Calu3 (cell line): Measurements from ENCODE around the gene SCGB1D1. TPM values are rescaled to one million over a fixed set of nuclear protein-coding genes. Genes with fewer than 3 reads are reported as not detected.

Experiments
- BruUV-seq: library from RNA; stranded (reverse); fragments of 400-500 nt; replicated peaks from 2 replicates; lab custom pipeline; 2021; lab: Mats Ljungman, UMichigan
- CTCF ChIA-PET: fragments of 300-600 bp; sonication (Branson Sonifier 250); formaldehyde crosslinking; loops from one replicate; lab custom pipeline; 2022; ENCODE audit warnings: antibody characterized with exemption; lab: Charles Lee
- DNase-seq: peaks from one replicate; pipeline ENCODE4 v3.0.0; 2022
- H3K27ac Mint-ChIP-seq: one replicate; pipeline ENCODE4 v1.8.0; 2022; ENCODE audit warnings: mixed read lengths; ENCODE audit not compliant: unreplicated experiment
- H3K27me3 Mint-ChIP-seq: one replicate; pipeline ENCODE4 v1.8.0; 2022; ENCODE audit warnings: mixed read lengths; ENCODE audit not compliant: unreplicated experiment
- H3K36me3 Mint-ChIP-seq: one replicate; pipeline ENCODE4 v1.8.0; 2022; ENCODE audit warnings: mild to moderate bottlenecking, moderate library complexity, mixed read lengths; ENCODE audit not compliant: insufficient read depth, unreplicated experiment
- H3K4me1 Mint-ChIP-seq: one replicate; pipeline ENCODE4 v1.8.0; 2022; ENCODE audit warnings: mild to moderate bottlenecking, low read depth, mixed read lengths; ENCODE audit not compliant: unreplicated experiment
- H3K4me3 Mint-ChIP-seq: one replicate; pipeline ENCODE4 v1.8.0; 2022; ENCODE audit warnings: mild to moderate bottlenecking, low read depth, moderate library complexity, mixed read lengths; ENCODE audit not compliant: unreplicated experiment
- H3K9me3 Mint-ChIP-seq: one replicate; pipeline ENCODE4 v1.8.0; 2022; ENCODE audit warnings: low read depth, mixed read lengths; ENCODE audit not compliant: unreplicated experiment
- CTCF ChIP-seq: fragments of 200-600 bp; IDR thresholded peaks from one replicate; pipeline ENCODE4 v1.8.0; 2022; ENCODE audit warnings: antibody characterized with exemption; ENCODE audit not compliant: unreplicated experiment
- intact Hi-C: fragments of 100-400 bp; cut with micrococcal nuclease; formaldehyde crosslinking; loops from one replicate; pipeline ENCODE4 v1.10.0; 2022; ENCODE audit not compliant: unreplicated experiment
- total RNA-seq: library from RNA; stranded (reverse); gene quantifications from 2 replicates; pipeline ENCODE4 v1.2.3, GENCODE V29; 2022

SCGB1D1 gene
- total RNA-seq, 1 experiment from 2014 or later = not detected

DNA sequence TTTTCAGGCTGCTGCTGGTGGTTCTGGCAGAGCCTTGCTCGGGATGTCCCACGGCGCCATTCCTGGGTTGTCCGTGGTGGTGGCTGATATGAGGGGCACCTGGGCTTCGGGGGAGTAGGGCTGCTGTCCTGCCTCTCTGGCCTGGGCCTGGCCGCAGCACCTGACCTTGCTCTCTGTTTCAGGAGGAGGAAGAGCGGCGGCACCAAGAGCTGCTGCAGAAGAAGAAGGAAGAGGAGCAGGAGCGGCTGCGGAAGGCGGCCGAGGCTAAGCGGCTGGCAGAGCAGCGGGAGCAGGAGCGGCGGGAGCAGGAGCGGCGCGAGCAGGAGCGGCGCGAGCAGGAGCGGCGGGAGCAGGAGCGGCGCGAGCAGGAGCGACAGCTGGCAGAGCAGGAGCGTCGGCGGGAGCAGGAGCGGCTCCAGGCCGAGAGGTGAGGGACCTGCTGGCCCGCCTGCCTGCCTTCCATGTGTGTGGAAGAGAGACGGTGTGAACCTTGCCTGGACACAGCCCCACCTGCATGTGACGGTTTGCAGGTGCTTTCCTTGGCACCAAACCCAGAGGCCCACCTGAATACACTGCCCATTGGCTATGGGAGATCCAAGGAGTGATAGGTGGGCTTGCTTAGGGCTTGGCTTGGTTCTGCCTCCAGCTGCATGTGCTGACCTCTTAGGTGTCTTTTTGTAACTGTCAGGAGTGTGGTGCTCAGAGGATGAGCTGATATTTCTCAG lies 43.4 kb upstream of the SCGB1D1 start:
- CTCF ChIA-PET = no interaction called here
- H3K27me3 Mint-ChIP-seq = no peaks in the 10 kb centered on the region
- intact Hi-C loops = no loop called here
- BruUV-seq = no TSS peak
- no peaks in the 10 kb centered on the region for H3K9me3 Mint-ChIP-seq
- no peak for TF ChIP-seq CTCF
- H3K36me3 Mint-ChIP-seq = peaks cover 33% of the 10 kb centered on the region
- H3K27ac Mint-ChIP-seq = no peak overlapping the region
- DNase-seq = no peak
- no peaks in the 10 kb centered on the region for H3K4me1 Mint-ChIP-seq
- H3K4me3 Mint-ChIP-seq = no peak overlapping the region

GRCh38 chr11:62147545-62147944 lies 42.5 kb upstream of the SCGB1D1 start:
- no peaks in the 10 kb centered on the region for H3K4me1 Mint-ChIP-seq
- no peaks in the 10 kb centered on the region for H3K9me3 Mint-ChIP-seq
- intact Hi-C loops = no loop called here
- TF ChIP-seq CTCF = no peak
- no peak for DNase-seq
- H3K36me3 Mint-ChIP-seq = peaks cover 35% of the 10 kb centered on the region
- no peaks in the 10 kb centered on the region for H3K27me3 Mint-ChIP-seq
- no peak overlapping the region for H3K4me3 Mint-ChIP-seq
- no TSS peak for BruUV-seq
- no peak overlapping the region for H3K27ac Mint-ChIP-seq
- CTCF ChIA-PET = interaction anchor here (0.5 kb wide), 1 partner anchor 426 kb away, joined by 3 read pairs; the partner anchor contains the start of gene EEF1G

- intact Hi-C loops = no loop called here
- no peak overlapping the region for H3K27ac Mint-ChIP-seq
- CTCF ChIA-PET = interaction anchor here (0.6 kb wide), 1 partner anchor 425 kb away, joined by 3 read pairs; the partner anchor contains the start of gene EEF1G
- TF ChIP-seq CTCF = no peak
- no peaks in the 10 kb centered on the region for H3K9me3 Mint-ChIP-seq
- no TSS peak for BruUV-seq
- no peaks in the 10 kb centered on the region for H3K27me3 Mint-ChIP-seq
- no peak overlapping the region for H3K4me3 Mint-ChIP-seq
- H3K36me3 Mint-ChIP-seq = peaks cover 35% of the 10 kb centered on the region
- no peaks in the 10 kb centered on the region for H3K4me1 Mint-ChIP-seq
- DNase-seq = no peak
Measured at GRCh38 chr11:62148271-62148980, 41.6 kb upstream of the SCGB1D1 start.

DNA sequence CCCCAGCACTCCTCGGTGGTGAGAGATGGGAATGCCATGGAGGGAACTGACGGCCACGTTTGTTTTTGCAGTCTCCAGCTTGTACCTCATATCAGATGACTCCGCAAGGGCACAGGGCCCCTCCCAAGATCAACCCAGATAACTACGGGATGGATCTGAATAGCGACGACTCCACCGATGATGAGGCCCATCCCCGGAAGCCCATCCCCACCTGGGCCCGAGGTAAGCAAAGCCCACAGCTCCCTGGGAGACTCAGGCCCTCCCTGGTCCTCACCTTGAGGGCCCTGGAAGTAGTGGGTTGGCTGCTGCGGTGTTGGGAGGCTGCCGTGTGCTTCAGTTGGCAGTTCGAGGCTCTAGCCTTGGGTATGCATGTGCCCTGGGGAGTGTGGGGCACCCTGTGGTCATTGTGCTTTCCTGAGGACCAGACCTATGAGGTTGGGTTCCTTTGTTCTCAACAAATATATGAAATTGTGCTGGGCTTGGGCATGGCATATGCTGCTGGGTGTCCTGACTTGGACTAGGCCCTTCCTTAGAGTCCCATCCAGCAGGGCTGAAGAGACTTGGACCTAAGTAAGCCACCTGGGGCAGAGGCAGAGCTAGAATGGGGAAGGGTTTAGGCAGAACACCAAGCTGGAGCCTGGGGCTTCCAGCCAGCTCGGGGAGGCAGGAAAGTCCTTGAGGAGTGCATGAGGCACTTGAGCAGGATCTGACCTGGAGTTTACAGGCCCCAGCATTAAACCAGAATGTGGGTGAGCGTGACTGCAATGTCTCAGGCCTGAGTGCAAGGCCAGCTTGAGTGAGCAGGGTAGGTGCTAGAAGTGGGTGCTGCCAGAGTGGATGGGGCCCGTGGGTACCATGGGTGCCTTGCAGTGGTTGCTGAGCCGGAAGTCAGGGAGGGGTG lies 39.8 kb upstream of the SCGB1D1 start:
- Mint-ChIP-seq H3K36me3 (peaks cover 35% of the 10 kb centered on the region), H3K27ac (no peak overlapping the region), H3K4me3 (no peak overlapping the region), H3K27me3 (no peaks in the 10 kb centered on the region), H3K4me1 (no peaks in the 10 kb centered on the region), H3K9me3 (no peaks in the 10 kb centered on the region)
- no peak for TF ChIP-seq CTCF
- CTCF ChIA-PET = no interaction called here
- DNase-seq = no peak
- BruUV-seq = no TSS peak
- intact Hi-C loops = no loop called here
